ENCODE data around the gene PAOX.

PAOX gene

GRCh38 chr10:133394801-133395221 is 15.7 kb downstream of the PAOX start:
- Histone ChIP-seq H3K36me3 (ENCODE audit: control insufficient read depth in 2 of 2, insufficient read depth in 2 of 2, low read length in 2 of 2) (peaks cover 13 to 33% of the 10 kb centered on the region in 2 donors), H3K27me3 (ENCODE audit: control insufficient read depth in 2 of 2, insufficient read depth in 2 of 2, low read length in 2 of 2) (no peaks in the 10 kb centered on the region), H3K9ac (ENCODE audit: low read depth in 1 of 2, low read length in 2 of 2) (peak overlapping the region; percentile 90 to 94), H3K9me3 (ENCODE audit: control insufficient read depth in 2 of 2, low read length in 2 of 2) (no peaks in the 10 kb centered on the region), H3K4me1 (ENCODE audit: control insufficient read depth in 2 of 2, insufficient read depth in 2 of 2, low read length in 2 of 2) (peaks cover 8 to 15% of the 10 kb centered on the region in 2 donors), H3K27ac (ENCODE audit: low read depth in 2 of 2, low read length in 2 of 2) (peak overlapping the region; percentile 84 to 91), H3K4me3 (ENCODE audit: low read length in 2 of 2) (peak overlapping the region; percentile 83 to 91)

GRCh38 chr10:133396035-133396624 is 17.1 kb downstream of the PAOX start:
- Histone ChIP-seq H3K9ac (ENCODE audit: low read depth in 1 of 2, low read length in 2 of 2) (no peak overlapping the region), H3K4me1 (ENCODE audit: control insufficient read depth in 2 of 2, insufficient read depth in 2 of 2, low read length in 2 of 2) (peaks cover 8 to 12% of the 10 kb centered on the region in 2 donors), H3K36me3 (ENCODE audit: control insufficient read depth in 2 of 2, insufficient read depth in 2 of 2, low read length in 2 of 2) (peaks cover 16 to 35% of the 10 kb centered on the region in 2 donors), H3K27me3 (ENCODE audit: control insufficient read depth in 2 of 2, insufficient read depth in 2 of 2, low read length in 2 of 2) (no peaks in the 10 kb centered on the region), H3K27ac (ENCODE audit: low read depth in 2 of 2, low read length in 2 of 2) (no peak overlapping the region), H3K4me3 (ENCODE audit: low read length in 2 of 2) (no peak overlapping the region), H3K9me3 (ENCODE audit: control insufficient read depth in 2 of 2, low read length in 2 of 2) (no peaks in the 10 kb centered on the region)

GRCh38 chr10:133397938-133398337 is 18.9 kb downstream of the PAOX start:
- no peak overlapping the region for H3K27ac ChIP-seq (ENCODE audit: low read depth in 2 of 2, low read length in 2 of 2)
- peaks cover 27 to 39% of the 10 kb centered on the region in 2 donors for H3K36me3 ChIP-seq (ENCODE audit: control insufficient read depth in 2 of 2, insufficient read depth in 2 of 2, low read length in 2 of 2)
- no peaks in the 10 kb centered on the region for H3K27me3 ChIP-seq (ENCODE audit: control insufficient read depth in 2 of 2, insufficient read depth in 2 of 2, low read length in 2 of 2)

GRCh38 chr10:133399123-133399601 is 20.1 kb downstream of the PAOX start:
- Histone ChIP-seq H3K9ac (ENCODE audit: low read depth in 1 of 2, low read length in 2 of 2) (no peak overlapping the region), H3K36me3 (ENCODE audit: control insufficient read depth in 2 of 2, insufficient read depth in 2 of 2, low read length in 2 of 2) (peaks cover 33 to 46% of the 10 kb centered on the region in 2 donors), H3K9me3 (ENCODE audit: control insufficient read depth in 2 of 2, low read length in 2 of 2) (no peaks in the 10 kb centered on the region), H3K4me1 (ENCODE audit: control insufficient read depth in 2 of 2, insufficient read depth in 2 of 2, low read length in 2 of 2) (peaks cover 6 to 8% of the 10 kb centered on the region in 2 donors), H3K4me3 (ENCODE audit: low read length in 2 of 2) (no peak overlapping the region), H3K27me3 (ENCODE audit: control insufficient read depth in 2 of 2, insufficient read depth in 2 of 2, low read length in 2 of 2) (no peaks in the 10 kb centered on the region), H3K27ac (ENCODE audit: low read depth in 2 of 2, low read length in 2 of 2) (no peak overlapping the region)

More at GRCh38 chr10:133397938-133398337, 18.9 kb downstream of the PAOX start:
- Histone ChIP-seq H3K4me1 (ENCODE audit: control insufficient read depth in 2 of 2, insufficient read depth in 2 of 2, low read length in 2 of 2) (peaks cover 8% of the 10 kb centered on the region in 2 donors), H3K9ac (ENCODE audit: low read depth in 1 of 2, low read length in 2 of 2) (no peak overlapping the region), H3K4me3 (ENCODE audit: low read length in 2 of 2) (no peak overlapping the region), H3K9me3 (ENCODE audit: control insufficient read depth in 2 of 2, low read length in 2 of 2) (no peaks in the 10 kb centered on the region)

GRCh38 chr10:133400624-133401424 is 21.8 kb downstream of the PAOX start:
- Histone ChIP-seq H3K9ac (ENCODE audit: low read depth in 1 of 2, low read length in 2 of 2) (no peak overlapping the region), H3K36me3 (ENCODE audit: control insufficient read depth in 2 of 2, insufficient read depth in 2 of 2, low read length in 2 of 2) (peaks cover 36 to 46% of the 10 kb centered on the region in 2 donors)

GRCh38 chr10:133401500-133401899 is 22.4 kb downstream of the PAOX start:
- H3K27me3 ChIP-seq (ENCODE audit: control insufficient read depth in 2 of 2, insufficient read depth in 2 of 2, low read length in 2 of 2): no peaks in the 10 kb centered on the region
- no peaks in the 10 kb centered on the region for H3K4me1 ChIP-seq (ENCODE audit: control insufficient read depth in 2 of 2, insufficient read depth in 2 of 2, low read length in 2 of 2)
- no peak overlapping the region for H3K9ac ChIP-seq (ENCODE audit: low read depth in 1 of 2, low read length in 2 of 2)
- H3K9me3 ChIP-seq (ENCODE audit: control insufficient read depth in 2 of 2, low read length in 2 of 2): no peaks in the 10 kb centered on the region
- no peak overlapping the region for H3K4me3 ChIP-seq (ENCODE audit: low read length in 2 of 2)
- H3K36me3 ChIP-seq (ENCODE audit: control insufficient read depth in 2 of 2, insufficient read depth in 2 of 2, low read length in 2 of 2): peaks cover 36 to 41% of the 10 kb centered on the region in 2 donors
- peak overlapping the region in 1 of 2 donors; percentile 67 for H3K27ac ChIP-seq (ENCODE audit: low read depth in 2 of 2, low read length in 2 of 2)

More at GRCh38 chr10:133400624-133401424, 21.8 kb downstream of the PAOX start:
- H3K27ac ChIP-seq (ENCODE audit: low read depth in 2 of 2, low read length in 2 of 2): peak overlapping the region; percentile 37 to 67
- no peak overlapping the region for H3K4me3 ChIP-seq (ENCODE audit: low read length in 2 of 2)
- no peaks in the 10 kb centered on the region for H3K4me1 ChIP-seq (ENCODE audit: control insufficient read depth in 2 of 2, insufficient read depth in 2 of 2, low read length in 2 of 2)
- H3K9me3 ChIP-seq (ENCODE audit: control insufficient read depth in 2 of 2, low read length in 2 of 2): no peaks in the 10 kb centered on the region
- H3K27me3 ChIP-seq (ENCODE audit: control insufficient read depth in 2 of 2, insufficient read depth in 2 of 2, low read length in 2 of 2): no peaks in the 10 kb centered on the region

- Histone ChIP-seq H3K9ac (ENCODE audit: low read depth in 1 of 2, low read length in 2 of 2) (no peak overlapping the region), H3K4me3 (ENCODE audit: low read length in 2 of 2) (no peak overlapping the region), H3K27me3 (ENCODE audit: control insufficient read depth in 2 of 2, insufficient read depth in 2 of 2, low read length in 2 of 2) (no peaks in the 10 kb centered on the region), H3K4me1 (ENCODE audit: control insufficient read depth in 2 of 2, insufficient read depth in 2 of 2, low read length in 2 of 2) (no peaks in the 10 kb centered on the region), H3K9me3 (ENCODE audit: control insufficient read depth in 2 of 2, low read length in 2 of 2) (no peaks in the 10 kb centered on the region), H3K36me3 (ENCODE audit: control insufficient read depth in 2 of 2, insufficient read depth in 2 of 2, low read length in 2 of 2) (peaks cover 35 to 36% of the 10 kb centered on the region in 2 donors), H3K27ac (ENCODE audit: low read depth in 2 of 2, low read length in 2 of 2) (peak overlapping the region in 1 of 2 donors; percentile 67)
Measured at GRCh38 chr10:133401981-133402725, 23.1 kb downstream of the PAOX start.

GRCh38 chr10:133403359-133403758 is 24.3 kb downstream of the PAOX start:
- no peak overlapping the region for H3K4me3 ChIP-seq (ENCODE audit: low read length in 2 of 2)
- no peaks in the 10 kb centered on the region for H3K27me3 ChIP-seq (ENCODE audit: control insufficient read depth in 2 of 2, insufficient read depth in 2 of 2, low read length in 2 of 2)
- H3K9ac ChIP-seq (ENCODE audit: low read depth in 1 of 2, low read length in 2 of 2): no peak overlapping the region
- H3K27ac ChIP-seq (ENCODE audit: low read depth in 2 of 2, low read length in 2 of 2): no peak overlapping the region
- H3K36me3 ChIP-seq (ENCODE audit: control insufficient read depth in 2 of 2, insufficient read depth in 2 of 2, low read length in 2 of 2): peaks cover 34 to 35% of the 10 kb centered on the region in 2 donors
- H3K4me1 ChIP-seq (ENCODE audit: control insufficient read depth in 2 of 2, insufficient read depth in 2 of 2, low read length in 2 of 2): no peaks in the 10 kb centered on the region
- H3K9me3 ChIP-seq (ENCODE audit: control insufficient read depth in 2 of 2, low read length in 2 of 2): no peaks in the 10 kb centered on the region

GRCh38 chr10:133403784-133404183 is 24.7 kb downstream of the PAOX start:
- Histone ChIP-seq H3K4me3 (ENCODE audit: low read length in 2 of 2) (no peak overlapping the region), H3K9me3 (ENCODE audit: control insufficient read depth in 2 of 2, low read length in 2 of 2) (no peaks in the 10 kb centered on the region), H3K4me1 (ENCODE audit: control insufficient read depth in 2 of 2, insufficient read depth in 2 of 2, low read length in 2 of 2) (no peaks in the 10 kb centered on the region), H3K27me3 (ENCODE audit: control insufficient read depth in 2 of 2, insufficient read depth in 2 of 2, low read length in 2 of 2) (no peaks in the 10 kb centered on the region), H3K36me3 (ENCODE audit: control insufficient read depth in 2 of 2, insufficient read depth in 2 of 2, low read length in 2 of 2) (peaks cover 30 to 35% of the 10 kb centered on the region in 2 donors), H3K27ac (ENCODE audit: low read depth in 2 of 2, low read length in 2 of 2) (no peak overlapping the region), H3K9ac (ENCODE audit: low read depth in 1 of 2, low read length in 2 of 2) (no peak overlapping the region)
